GM04504 (cell line): Measurements from ENCODE around the gene R3HDM1.
"Not testable (repeated sequence)": the region's sequence is repeated elsewhere in the genome, so short reads cannot be mapped to it uniquely, and the experiment has no call there.

Experiments used
- DNase-seq: peaks from one replicate; pipeline ENCODE4 v3.0.0-alpha.2; 2012; ENCODE audit warnings: low read depth

R3HDM1 gene

DNA sequence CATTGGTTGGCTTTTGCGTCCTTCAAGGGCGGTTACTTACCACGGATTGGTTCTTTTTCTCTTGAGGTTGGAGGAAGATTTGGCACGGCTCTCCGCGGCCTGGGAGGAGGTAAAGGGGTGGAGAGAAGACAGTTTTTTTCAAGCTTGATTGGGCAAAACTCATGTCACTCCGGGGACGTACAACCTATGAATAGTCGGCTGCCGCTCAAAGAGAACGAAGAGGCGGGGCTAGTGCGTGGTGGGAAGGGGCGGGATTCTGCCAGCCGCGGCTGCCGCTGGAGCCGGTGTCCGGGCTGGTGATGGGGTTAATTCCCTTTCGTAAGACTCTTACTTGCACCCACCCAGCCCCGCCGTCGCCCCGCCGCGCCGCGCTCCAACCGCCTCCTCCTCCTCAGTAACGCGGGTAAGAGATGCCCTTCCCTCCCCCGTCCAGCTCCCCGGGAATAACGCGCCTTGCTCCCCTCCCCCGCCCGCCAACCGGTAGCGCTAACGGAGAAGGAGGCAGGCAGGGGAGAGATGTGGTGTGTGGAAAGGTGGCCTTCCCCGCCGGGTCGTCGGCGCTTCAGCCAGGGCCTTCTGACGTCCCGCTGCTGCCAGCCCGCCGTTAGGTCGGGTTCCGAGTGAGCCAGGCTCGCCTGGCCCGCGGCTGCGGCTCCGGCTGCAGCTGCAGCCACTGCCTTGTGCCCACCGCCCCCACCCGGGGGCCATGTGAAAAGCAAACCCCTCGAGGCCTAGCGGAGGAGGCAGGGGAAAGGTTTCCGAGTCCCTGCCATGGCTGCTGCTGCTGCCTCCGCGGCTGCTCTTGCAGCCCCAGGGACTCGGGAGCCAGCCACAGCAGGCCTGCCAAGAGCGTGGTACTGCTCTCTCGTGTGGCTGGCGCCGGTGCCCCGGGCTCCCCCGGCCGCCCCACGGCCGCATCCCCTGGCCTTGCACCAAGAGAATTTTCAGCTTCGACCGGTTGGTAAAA, at the start of gene R3HDM1:
TSS of gene R3HDM1 (plus strand) at position 254 of the 967 bp plus-strand sequence. CDS start 73,362 bp downstream, outside the sequence.
- peak; percentile 100 for DNase-seq

DNA sequence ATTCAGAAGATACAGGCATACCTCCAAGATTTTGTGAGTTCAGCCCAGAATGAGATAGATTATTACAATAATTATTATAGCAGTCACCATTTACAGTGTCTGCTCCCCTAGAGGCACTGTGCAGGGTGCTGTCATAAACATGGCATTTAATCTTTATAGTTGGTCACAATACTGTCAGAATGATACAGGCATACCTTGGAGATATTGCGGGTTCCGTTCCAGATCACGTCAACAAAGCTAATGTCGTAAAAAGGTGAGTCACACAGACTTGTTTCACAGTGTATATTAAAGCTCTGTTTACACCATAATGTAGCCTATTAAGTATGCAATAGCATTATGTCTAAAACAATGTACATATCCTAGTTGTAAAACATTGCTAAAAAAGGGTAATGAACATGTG, 45.8 kb upstream of the R3HDM1 start:
- DNase-seq: no peak

DNA sequence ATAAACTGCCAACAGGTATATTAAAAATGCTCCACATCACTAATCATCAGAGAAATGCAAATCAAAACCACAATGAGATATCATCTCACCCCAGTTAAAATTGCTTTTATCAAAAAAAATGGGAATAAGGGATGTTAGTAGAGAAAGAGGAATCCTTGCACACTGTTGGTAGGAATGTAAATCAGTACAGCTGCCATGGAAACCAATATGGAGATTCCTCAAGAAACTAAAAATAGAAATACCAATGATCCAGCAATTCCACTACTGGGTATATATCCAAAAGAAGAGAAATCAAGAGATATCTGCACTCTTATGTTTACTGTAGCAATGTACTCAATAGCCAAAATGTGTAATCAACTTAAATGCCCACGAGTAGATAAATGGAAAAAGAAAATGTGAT, 40.9 kb upstream of the R3HDM1 start:
- no peak for DNase-seq

DNA sequence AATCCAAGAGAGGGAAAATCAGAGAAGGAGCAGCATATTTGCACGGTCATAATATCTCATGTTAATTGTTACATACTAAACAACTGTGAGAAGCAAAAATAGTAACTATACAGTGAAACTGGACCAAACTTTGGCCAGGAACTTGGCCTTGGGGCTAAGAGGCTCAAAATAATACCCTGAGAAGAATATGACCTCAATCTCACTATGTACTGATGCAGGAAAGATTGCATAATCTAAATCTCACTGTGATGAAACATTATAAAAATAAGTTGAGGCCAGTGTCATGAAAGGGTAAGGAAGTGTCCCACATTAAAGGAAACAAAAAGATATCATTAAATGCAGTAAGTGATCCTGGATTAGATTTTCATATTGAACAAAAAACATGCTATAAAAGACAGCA, 36.8 kb upstream of the R3HDM1 start:
- no peak for DNase-seq

DNA sequence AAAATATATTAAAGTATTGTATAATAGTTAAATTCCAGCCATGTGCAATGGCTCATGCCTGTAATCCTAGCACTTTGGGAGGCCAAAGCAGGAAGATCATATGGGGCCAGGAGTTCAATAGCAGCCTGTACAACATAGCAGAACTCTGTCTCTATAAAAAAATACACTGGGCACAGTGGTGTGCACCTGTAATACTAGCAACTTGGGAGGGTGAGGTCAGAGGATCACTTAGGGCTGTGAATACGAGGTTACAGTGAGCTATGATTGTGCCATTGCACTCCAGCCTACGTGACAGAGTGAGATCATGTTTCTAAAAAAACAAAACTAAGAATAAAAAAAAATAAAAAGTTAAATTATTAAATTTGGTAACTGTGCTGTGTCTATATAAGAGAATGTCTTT, 36.4 kb upstream of the R3HDM1 start:
- no peak for DNase-seq

DNA sequence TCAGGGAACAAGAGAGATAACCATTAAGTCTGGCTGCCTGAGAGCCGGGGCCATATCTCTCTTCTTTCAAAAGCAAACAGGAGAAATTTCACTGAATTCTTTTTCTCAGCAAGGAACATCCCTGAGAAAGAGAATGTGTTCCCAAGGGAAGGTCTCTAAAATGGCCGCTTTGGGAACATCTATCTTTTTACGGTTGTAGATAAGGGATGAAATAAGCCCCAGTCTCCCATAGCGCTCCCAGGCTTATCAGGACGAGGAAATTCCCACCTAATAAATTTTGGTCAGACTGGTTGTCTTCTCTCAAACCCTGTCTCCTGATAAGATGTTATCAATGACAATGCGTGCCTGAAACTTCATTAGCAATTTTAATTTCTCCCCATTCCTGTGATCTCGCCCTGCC, 32.7 kb upstream of the R3HDM1 start:
- not testable (repeated sequence) for DNase-seq

DNA sequence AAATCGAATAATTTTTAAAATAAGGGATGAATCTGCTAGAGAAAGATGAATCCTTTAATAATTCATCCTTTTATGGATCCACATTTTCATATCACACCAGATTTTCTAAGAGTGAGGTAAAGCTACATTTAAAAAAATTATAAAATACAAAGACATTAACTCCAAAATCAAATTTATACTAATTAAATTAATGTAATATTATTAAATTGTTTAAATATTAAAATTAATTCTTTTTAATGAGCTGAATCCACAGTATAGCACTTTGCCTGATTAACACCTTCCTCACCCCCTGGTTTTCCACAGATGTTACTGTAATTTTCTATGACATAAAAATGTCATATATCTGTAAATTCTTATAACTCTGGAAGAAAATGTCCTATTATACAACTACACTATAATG, 26.5 kb upstream of the R3HDM1 start:
- DNase-seq: no peak

DNA sequence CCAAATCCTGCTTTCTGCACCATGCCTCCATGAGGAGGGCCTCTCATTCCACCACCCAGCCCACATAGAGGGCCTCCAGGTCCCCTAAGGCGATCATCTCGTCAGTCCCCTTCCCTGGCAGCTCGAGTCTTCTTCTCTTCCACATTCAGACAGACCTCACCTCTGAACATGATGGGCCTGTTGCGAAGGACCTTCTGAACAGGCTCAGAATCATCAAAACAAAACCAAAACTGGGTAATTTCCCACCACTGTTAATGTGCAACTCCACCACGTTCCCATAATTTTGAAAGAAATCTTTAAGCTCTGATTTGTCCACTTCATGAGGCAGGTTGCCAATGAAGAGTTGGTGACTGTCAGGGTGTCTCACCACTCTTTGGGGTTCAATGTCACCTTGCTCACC, 20.7 kb upstream of the R3HDM1 start:
- DNase-seq: no peak

DNA sequence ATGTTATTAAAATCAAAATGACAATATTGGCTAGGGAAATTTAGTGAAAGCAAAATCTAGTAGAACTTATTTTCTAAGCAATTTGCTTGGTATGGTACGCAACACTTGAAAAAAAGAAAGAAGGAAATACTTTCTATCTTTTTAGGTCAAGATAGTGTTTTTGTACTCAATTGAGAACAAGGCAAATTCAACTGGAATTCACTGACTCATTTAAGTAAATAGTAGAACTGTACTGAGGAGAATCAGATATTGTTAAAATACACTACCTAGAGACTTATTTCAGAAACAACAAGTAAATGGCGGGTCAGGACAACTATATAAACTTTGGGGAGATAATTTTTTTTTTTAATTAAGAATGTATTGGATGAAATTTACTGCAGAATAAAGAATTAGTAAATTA, 19.2 kb upstream of the R3HDM1 start:
- DNase-seq: no peak

DNA sequence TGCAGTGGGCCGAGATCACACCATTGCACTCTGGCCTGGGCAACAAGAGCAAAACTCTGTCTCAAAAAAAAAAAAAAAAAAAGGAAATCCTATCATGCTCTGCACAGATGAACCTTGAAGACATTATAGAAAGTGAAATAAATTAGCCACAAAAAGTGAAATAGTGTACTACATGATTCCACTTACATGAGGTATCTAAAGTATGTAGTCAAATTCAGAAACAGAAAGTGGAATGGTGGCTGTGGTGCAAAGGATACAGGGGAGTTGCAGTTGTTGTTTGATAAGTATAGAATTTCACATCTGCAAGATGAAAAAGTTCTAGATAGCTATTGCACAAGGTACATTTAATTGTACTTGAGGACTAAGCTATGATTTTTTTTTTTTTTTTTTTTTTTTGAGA, 5.5 kb upstream of the R3HDM1 start:
- DNase-seq: no peak

DNA sequence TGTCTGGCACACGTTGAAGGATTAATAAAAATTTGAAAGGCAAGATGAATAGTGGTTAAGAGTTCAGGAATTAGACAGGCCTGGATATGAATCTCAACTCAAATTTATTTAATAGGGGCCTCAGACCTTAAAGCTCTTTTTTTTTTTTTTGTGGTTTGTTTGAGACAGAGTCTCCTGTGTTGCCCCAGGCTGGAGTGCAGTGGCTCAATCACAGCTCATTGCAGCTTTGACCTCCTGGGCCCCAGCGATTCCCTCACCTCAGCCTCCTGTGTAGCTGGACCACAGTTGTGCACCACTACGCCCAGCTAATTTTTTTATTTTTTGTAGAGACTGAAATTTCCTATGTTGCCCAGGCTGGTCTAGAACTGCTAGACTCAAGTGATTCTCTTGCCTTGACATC, 3.3 kb upstream of the R3HDM1 start:
- no peak for DNase-seq

DNA sequence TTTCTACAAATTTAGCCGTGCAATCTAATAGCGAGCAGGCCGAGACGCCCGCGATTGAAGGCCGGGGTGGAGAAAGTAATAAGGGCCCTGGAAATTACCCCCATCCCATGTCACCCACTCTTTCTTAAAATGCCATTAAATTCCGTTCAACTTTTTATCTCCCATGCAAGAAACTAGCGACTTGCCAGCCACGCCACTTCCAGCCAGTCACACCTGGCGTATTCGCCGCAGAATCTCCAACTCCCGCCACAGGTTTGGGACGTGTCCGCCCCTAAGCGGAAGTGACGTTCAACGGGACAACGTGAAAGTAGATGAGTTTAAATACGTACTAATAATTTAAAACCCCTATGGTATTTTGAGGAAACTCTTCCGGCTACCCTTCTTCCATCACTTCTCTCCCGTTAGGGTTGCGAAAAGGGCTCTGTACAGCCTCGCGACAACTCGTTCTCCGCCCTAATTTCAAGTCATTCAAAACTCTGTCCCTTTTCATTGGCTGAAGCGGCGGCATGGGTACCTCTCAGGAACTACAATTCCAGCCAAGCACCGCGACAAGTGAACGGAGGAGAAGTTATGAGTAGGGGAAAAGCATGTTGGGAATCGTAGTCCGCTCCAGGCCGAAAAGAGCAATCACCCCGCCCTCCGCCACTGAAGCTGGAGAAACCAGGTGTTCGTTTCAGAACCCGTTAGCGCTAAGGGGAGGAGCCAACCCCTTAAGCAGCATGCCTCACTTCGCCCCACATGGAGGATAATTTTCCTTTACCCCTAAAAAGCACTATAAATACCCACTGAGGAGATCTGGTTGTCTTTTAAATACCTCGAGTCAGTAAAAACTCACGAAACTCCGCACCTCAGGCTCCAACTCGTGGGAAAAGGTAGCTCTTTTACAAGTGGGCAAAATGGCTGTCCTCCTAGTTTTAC, 712 bp upstream of the R3HDM1 start, which contains the start of gene ZRANB3:
TSS of gene ZRANB3 (minus strand) at position 906 of the 918 bp plus-strand sequence.
- DNase-seq: peak; percentile 95

DNA sequence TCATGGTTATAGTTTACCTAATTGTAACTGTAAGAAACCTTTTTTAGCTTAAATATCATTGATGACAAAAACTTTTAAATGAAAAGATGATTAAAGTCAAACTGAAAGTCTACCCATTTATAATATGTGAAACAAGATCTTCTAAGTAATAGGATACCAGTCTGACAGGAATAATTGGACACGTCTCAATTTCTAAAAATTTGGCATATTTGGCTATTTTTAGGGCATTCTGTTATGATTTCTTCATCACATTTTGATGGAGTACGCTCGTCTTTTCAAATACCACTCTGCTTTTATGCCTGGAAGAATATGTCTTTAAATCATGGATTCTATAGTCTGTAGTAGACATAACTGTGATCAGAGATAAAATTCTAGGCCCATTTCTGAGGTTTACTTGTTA, 1.3 kb downstream of the R3HDM1 start:
- DNase-seq: no peak

DNA sequence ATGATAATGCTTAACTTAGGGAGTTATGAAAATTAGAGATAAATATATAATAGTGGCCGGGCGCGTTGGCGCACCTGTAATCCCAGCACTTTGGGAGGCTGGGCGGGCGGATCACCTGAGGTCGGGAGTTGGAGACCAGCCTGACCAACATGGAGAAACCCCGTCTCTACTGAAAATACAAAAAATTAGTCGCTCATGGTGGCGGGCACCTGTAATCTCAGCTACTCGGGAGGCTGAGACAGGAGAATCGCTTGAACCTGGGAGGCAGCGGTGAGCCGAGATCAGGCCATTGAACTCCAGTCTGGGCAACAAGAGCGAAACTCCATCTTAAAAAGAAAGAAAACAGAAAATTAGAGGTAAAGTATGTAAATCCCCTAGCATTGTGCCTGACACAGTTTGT, 2.3 kb downstream of the R3HDM1 start:
- DNase-seq: not testable (repeated sequence)

DNA sequence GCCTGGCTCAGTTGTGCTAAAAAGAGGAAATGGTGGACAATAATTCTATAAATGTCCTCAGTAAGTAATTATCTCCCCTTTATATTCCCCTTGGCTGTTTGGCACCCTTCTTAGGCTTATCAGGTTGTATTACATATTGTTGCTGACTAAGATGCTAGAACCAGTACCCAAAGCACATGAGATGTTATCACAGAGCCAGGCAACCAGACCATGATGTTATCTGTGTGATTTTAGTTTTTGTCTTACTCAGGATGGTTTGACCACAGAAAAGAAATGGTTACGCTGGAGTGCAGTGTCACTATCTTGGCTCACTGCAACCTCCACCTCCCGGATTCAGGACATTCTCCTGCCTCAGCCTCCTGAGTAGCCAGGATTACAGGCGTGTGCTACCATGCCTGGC, 15.2 kb downstream of the R3HDM1 start:
- DNase-seq: no peak

DNA sequence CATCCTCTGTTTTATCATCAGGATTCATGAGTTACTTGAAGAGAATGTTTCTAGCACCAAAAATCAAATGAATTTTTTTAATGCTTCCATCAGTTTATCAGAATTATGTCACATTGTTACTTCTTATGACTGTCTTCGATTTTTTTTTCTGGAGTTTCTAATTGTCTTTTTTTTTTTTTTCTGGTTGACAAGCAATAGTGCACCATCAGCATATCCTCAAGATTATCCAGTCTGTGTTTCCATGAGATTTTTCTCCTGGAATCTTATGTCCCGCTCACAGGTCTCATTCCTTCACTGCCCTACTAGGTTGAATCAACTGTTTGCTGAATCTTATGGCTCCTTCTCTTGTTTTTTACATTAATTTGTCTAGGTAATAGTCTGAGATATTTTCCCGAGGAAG, 16.0 kb downstream of the R3HDM1 start:
- DNase-seq: no peak

DNA sequence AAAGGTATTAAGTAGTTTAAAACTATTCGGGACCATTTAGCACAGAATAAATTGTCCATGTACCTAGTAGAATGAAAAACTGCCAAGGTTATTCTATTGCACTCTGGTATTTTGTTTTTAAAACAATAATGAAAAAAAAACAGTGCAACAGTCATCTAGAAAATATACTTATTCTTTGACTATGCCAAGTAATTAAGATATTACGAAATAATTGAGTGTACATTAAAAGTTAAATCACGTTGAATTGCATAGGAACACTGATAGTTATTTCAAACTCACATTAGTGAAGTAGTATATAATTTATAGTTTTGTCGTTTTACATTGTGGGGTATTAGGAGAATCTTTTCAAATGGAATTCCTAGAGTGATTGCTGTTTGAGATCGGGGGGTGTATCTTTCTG, 20.1 kb downstream of the R3HDM1 start:
- DNase-seq: no peak

DNA sequence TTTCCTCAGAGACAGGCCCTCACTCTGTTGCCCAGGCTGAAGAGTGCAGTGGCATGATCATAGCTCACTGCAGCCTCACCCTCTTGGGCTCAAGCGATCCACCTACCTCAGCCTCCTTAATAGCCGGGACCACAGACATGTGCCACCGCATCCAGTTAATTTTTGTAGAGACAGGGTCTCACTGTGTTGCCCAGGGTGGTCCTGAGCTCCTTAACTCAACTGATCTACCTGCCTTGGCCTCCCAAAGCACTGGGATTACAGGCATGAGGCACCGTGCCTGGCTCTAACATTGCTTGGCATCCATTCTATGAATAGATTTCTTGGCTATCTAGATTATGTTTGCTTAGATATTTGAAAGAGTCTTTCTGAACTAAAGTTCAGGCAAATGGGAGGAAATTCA, 21.6 kb downstream of the R3HDM1 start:
- DNase-seq: no peak

DNA sequence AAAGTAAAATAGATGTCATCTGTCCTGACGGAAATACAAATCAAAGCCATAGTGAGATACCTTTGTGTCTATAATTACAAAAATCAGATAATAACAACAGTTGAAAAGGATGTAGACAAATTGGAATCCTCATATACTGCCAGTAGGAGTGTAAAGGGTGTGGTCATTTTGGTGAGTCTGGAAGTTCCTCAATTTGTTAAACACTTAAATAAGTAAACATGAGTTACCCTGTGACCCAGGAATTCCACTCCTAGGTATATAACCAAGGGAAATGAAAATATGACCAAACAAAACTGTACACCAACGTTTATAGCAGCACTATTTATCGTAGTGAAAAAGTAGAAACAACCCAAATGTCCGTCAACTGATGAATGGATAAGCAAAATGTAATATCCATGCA, 24.0 kb downstream of the R3HDM1 start:
- DNase-seq: no peak

DNA sequence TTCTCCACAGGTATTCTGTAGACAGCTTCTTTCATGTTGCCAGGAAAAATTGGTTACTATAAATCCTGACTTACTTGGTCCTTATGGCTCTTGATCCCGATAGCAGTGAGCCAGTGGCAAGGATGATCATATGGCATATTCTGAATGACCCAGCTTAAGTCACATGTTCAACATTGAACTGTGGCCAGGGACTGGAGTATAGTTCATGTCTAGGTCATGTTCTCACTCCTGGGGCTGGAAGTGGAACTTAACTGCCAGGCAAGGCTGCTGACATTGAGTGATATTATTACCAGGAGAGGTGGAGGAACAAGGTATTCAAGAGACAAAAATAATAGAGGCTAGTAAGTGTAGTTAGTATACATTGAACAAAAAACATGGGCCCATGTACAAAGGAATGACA, 26.2 kb downstream of the R3HDM1 start:
- no peak for DNase-seq

DNA sequence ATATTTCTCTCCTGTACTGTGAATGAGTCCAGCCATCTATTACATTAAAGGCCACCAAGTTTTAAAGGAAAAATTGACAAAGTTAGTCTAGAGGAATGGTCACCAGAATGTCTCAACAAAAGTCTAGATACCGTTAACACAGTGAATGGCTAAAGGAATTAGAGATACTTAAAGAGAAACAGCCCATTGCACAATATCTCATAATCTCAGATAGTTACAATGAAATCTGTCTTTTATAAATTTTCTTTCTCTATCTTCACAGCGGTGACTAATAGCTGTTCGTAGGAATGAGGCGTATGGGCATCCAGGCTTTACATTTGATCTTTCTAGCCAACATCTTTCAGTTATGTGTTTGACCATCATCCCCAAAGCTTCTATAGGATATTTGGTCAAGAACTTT, 30.6 kb downstream of the R3HDM1 start:
- DNase-seq: no peak

DNA sequence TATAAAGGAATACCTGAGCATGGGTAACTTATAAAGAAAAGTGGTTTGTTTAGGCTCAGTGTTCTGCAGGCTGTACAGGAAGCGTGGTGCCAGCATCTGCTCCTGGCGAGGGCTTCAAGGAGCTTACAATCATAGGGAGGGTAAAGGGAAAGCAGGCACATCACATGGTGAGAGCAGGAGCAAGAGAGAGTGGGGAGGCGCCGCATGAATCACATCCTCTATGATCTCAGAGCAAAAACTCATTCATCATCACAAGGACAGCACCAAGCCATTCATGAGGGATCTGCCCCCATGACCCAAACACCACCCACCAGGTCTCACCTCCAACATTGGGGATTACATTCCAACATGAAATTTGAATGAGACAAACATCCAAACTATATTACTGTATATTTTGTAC, 32.5 kb downstream of the R3HDM1 start:
- DNase-seq: no peak

DNA sequence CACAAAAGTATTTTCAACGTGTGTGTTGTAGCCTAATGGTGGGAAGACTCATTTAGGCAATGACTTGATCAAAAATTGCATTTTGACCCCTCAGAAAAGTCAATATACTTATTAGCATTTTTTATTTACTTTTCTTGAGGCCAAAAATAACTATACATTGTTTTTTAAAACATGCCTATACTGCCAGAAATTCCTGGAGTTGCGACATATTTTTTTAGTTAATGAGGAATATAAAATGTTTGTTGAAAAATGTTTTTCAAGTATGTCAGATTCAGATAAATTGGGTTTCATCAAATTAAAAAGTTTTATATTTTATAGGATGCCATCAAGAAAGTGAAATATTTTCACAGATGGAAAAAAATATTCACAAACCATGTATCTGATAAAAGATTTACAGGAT, 39.6 kb downstream of the R3HDM1 start:
- DNase-seq: no peak
